Epithelial cell of proximal tubule (primary cell): ENCODE measurements around the gene PLXNA4. TPM values are rescaled to one million over a fixed set of nuclear protein-coding genes. Genes with fewer than 3 reads are reported as not detected.
A peak's percentile ranks its signal among the peaks of the same experiment; 100 is the strongest.

ENCODE experiments used
- DNase-seq: peaks from one replicate; pipeline ENCODE4 v3.0.0-alpha.2; 2011; ENCODE audit warnings: low read depth
- H3K4me3 ChIP-seq: 2 replicates; pipeline ENCODE4 v1.5.1; 2011; ENCODE audit warnings: low read depth, mild to moderate bottlenecking, low read length
- total RNA-seq: library from RNA; depleted of rRNA; stranded (reverse); fragments of >200 nt; gene quantifications from 2 replicates; pipeline ENCODE4 v1.2.3, GENCODE V29; 2015
- TF ChIP-seq, protein P1 (sequence below): conservative IDR thresholded peaks from 2 replicates; pipeline ENCODE4 v1.5.1; 2012; ENCODE audit warnings: low read depth, mild to moderate bottlenecking, low read length

The PLXNA4 gene
- total RNA-seq, 1 donor from 2014 or later = not detected

- no peak overlapping the region for H3K4me3 ChIP-seq
- TF ChIP-seq, protein P1, sequence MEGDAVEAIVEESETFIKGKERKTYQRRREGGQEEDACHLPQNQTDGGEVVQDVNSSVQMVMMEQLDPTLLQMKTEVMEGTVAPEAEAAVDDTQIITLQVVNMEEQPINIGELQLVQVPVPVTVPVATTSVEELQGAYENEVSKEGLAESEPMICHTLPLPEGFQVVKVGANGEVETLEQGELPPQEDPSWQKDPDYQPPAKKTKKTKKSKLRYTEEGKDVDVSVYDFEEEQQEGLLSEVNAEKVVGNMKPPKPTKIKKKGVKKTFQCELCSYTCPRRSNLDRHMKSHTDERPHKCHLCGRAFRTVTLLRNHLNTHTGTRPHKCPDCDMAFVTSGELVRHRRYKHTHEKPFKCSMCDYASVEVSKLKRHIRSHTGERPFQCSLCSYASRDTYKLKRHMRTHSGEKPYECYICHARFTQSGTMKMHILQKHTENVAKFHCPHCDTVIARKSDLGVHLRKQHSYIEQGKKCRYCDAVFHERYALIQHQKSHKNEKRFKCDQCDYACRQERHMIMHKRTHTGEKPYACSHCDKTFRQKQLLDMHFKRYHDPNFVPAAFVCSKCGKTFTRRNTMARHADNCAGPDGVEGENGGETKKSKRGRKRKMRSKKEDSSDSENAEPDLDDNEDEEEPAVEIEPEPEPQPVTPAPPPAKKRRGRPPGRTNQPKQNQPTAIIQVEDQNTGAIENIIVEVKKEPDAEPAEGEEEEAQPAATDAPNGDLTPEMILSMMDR = no peak
- no peak for DNase-seq
These were observed 325.6 kb downstream of the PLXNA4 start for GRCh38 chr7:132250480-132251326.

- no peak overlapping the region for H3K4me3 ChIP-seq
- TF ChIP-seq, protein P1 = peak; percentile 63
- DNase-seq = no peak
These were observed 326.9 kb downstream of the PLXNA4 start for GRCh38 chr7:132249256-132249971.

DNA sequence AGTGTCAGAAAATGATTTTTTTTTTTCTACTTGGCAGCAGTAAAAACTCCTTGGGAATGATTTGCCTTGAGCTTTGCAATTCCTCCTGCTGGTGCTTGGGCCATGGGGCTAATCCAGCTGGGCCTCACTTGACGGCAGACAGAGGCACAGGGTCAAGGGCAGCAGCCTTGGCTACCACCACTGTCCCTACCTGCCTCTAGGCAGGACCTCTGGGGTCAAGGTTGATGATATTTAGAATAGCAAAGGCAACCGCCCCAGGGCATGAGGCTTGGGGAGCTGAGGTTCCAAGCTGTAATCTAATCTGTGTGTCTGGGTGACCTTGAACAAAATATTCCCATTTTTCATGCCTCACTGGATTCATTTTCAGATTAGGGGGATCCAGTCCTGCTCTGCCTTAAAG is 327.4 kb downstream of the PLXNA4 start:
- no peak for DNase-seq
- H3K4me3 ChIP-seq = no peak overlapping the region
- TF ChIP-seq, protein P1 = no peak

GRCh38 chr7:132247995-132248618 is 328.2 kb downstream of the PLXNA4 start:
- DNase-seq = no peak
- no peak overlapping the region for H3K4me3 ChIP-seq
- TF ChIP-seq, protein P1 = no peak

- TF ChIP-seq, protein P1 = no peak
- DNase-seq = no peak
- H3K4me3 ChIP-seq = no peak overlapping the region
These were observed 329.7 kb downstream of the PLXNA4 start for GRCh38 chr7:132246591-132246990.

GRCh38 chr7:132245539-132245938 is 330.7 kb downstream of the PLXNA4 start:
- no peak for DNase-seq
- no peak overlapping the region for H3K4me3 ChIP-seq
- TF ChIP-seq, protein P1 = no peak
